Psoas muscle (tissue), 8 donors: ENCODE measurements around the gene GRIN3A. TPM values are rescaled to one million over a fixed set of nuclear protein-coding genes. Genes with fewer than 3 reads are reported as not detected.

Source experiments
- ATAC-seq, 4 donors: fragments of 200-7000 bp; cut with Tn5 transposase; one replicate each; pipeline ENCODE4 v1.9.1; 2020; ENCODE audit warnings: moderate library complexity in 3 of 4, mild to moderate bottlenecking in 2 of 4
- DNase-seq, 2 donors: peaks; one replicate each; pipeline ENCODE4 v3.0.0-alpha.2; 2020
- H3K27ac ChIP-seq: fragments of 200-600 bp; one replicate; pipeline ENCODE4 v1.8.0; 2022
- H3K27me3 ChIP-seq, 3 donors: fragments of 200-600 bp in 1 of 3; one replicate each; pipeline versions ENCODE4 v1.6.1 to v1.8.0; 2013 to 2022; ENCODE audit warnings: low read length in 2 of 3, mild to moderate bottlenecking in 2 of 3, moderate library complexity in 1 of 3; ENCODE audit not compliant: insufficient read depth in 3 of 3
- H3K36me3 ChIP-seq, 2 donors: fragments of 200-600 bp in 1 of 2; one replicate each; pipeline versions ENCODE4 v1.6.1 to v1.8.0; 2013 to 2022; ENCODE audit warnings: low read depth in 1 of 2, mild to moderate bottlenecking in 1 of 2, moderate library complexity in 1 of 2; ENCODE audit not compliant: insufficient read depth in 1 of 2
- H3K4me1 ChIP-seq: fragments of 200-600 bp; one replicate; pipeline ENCODE4 v1.8.0; 2022
- H3K4me3 ChIP-seq: fragments of 200-600 bp; one replicate; pipeline ENCODE4 v1.8.0; 2022; ENCODE audit warnings: mild to moderate bottlenecking
- H3K9me3 ChIP-seq: fragments of 200-600 bp; one replicate; pipeline ENCODE4 v1.8.0; 2022
- WGBS, 3 donors: extraction: QIAGEN DNeasy Blood & Tissue Kit; methylation state at CpG; one replicate each; pipeline versions ENCODE4 v1.1.6 to v1.1.7; 2013; 5-methylcytosine and 5-hydroxymethylcytosine counted together
- intact Hi-C, 2 donors: fragments of 100-400 bp; cut with DNase I; formaldehyde crosslinking; loops; one replicate each; pipeline versions ENCODE4 v1.11.0 to v1.14.2; 2022
- polyA plus RNA-seq, 3 donors: library from polyadenylated mRNA; stranded (reverse); fragments of 200-250 nt; gene quantifications; one replicate each; pipeline ENCODE4 v1.2.3, GENCODE V29; 2013
- total RNA-seq, 4 donors: library from RNA; stranded (reverse); fragmentation: NEBNext Ultra II Directional in 2 of 4; extraction: Animal tissue kit (Norgen Biotek cat#: 25700) in 2 of 4; gene quantifications; one replicate each; pipeline versions ENCODE4 v1.2.1 to v1.2.4, GENCODE V29; 2021 to 2023
- TF ChIP-seq, protein P1 (sequence below): fragments of 200-600 bp; IDR thresholded peaks from one replicate; pipeline ENCODE4 v1.8.0; 2022; ENCODE audit warnings: antibody characterized with exemption
- donor health status: healthy with polysubstance abuse.
- donor health status: DM: no; HTN: no; CAD: no; lungs with moderate emphysema.
- donor health status: Bipolar disorder and iron deficiency.
- donor health status: healthy.
- donor health status: DM: yes; HTN: yes; CAD: no.
- donor health status: DM: no; HTN: no; CAD: no.
- donor health status: DM: no; HTN: no; CAD: no.
- donor health status: DM: yes; HTN: yes; CAD: no.

Gene GRIN3A
- total and polyA plus RNA-seq, 7 donors = 0.01 to 0.04 TPM; not detected in 5

DNA sequence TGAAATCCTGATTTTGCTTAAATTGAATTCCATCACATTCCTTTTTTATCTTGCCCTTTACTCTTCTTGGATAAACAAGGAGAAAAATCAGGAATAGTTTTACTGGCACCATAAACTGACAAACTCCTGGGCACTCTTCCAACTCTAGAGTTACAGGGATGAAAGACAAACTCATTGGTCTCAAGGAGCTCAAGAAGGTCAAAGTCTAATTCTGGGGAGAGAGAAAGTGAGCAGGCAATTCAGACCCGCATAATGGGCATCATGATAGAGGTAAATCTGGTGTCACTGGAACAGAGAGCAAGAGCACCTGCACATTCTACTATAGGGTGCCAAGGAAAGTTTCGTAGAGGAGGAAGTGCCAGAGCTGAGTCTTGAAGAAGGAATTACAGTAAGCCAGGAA, 64.8 kb downstream of the GRIN3A start:
- TF ChIP-seq, protein P1, sequence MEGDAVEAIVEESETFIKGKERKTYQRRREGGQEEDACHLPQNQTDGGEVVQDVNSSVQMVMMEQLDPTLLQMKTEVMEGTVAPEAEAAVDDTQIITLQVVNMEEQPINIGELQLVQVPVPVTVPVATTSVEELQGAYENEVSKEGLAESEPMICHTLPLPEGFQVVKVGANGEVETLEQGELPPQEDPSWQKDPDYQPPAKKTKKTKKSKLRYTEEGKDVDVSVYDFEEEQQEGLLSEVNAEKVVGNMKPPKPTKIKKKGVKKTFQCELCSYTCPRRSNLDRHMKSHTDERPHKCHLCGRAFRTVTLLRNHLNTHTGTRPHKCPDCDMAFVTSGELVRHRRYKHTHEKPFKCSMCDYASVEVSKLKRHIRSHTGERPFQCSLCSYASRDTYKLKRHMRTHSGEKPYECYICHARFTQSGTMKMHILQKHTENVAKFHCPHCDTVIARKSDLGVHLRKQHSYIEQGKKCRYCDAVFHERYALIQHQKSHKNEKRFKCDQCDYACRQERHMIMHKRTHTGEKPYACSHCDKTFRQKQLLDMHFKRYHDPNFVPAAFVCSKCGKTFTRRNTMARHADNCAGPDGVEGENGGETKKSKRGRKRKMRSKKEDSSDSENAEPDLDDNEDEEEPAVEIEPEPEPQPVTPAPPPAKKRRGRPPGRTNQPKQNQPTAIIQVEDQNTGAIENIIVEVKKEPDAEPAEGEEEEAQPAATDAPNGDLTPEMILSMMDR = no peak
- 67 to 77% (median 73%) methylated on average over 2 of the region's 2 CpGs for WGBS, 3 donors
- no peaks in the 10 kb centered on the region for H3K9me3 ChIP-seq
- no peak overlapping the region for H3K4me3 ChIP-seq
- intact Hi-C loops = no loop called here
- ATAC-seq (no peak), DNase-seq (no peak)
- H3K27me3 ChIP-seq = no peaks in the 10 kb centered on the region
- H3K36me3 ChIP-seq = no peaks in the 10 kb centered on the region
- no peaks in the 10 kb centered on the region for H3K4me1 ChIP-seq
- no peak overlapping the region for H3K27ac ChIP-seq

DNA sequence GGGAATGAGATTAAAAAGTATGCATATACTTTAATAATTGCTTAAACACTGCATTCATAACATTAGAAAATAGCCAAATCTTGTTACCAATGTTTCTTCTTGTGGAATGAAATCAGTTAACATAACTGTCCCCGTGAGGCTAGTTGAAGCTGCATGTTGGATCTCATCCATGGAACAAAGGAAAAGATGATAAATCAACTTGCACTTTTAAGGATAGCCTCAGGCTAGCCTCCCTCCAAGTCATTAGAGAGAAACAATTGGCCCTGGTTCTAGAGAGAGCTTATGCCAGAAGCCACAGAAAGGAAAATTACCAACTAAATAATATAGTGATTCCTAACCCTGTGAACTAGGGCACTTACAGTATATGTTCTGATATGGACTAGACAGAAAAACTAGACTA, 66.9 kb downstream of the GRIN3A start:
- intact Hi-C loops = no loop called here
- H3K27me3 ChIP-seq = no peaks in the 10 kb centered on the region
- H3K27ac ChIP-seq = no peak overlapping the region
- 8 to 29% (median 21%) methylated on average over 1 of the region's 1 CpG for WGBS, 3 donors
- H3K36me3 ChIP-seq = no peaks in the 10 kb centered on the region
- H3K4me3 ChIP-seq = no peak overlapping the region
- no peaks in the 10 kb centered on the region for H3K4me1 ChIP-seq
- H3K9me3 ChIP-seq = no peaks in the 10 kb centered on the region
- no peak for DNase-seq
- no peak for ATAC-seq
- TF ChIP-seq, protein P1 = no peak

DNA sequence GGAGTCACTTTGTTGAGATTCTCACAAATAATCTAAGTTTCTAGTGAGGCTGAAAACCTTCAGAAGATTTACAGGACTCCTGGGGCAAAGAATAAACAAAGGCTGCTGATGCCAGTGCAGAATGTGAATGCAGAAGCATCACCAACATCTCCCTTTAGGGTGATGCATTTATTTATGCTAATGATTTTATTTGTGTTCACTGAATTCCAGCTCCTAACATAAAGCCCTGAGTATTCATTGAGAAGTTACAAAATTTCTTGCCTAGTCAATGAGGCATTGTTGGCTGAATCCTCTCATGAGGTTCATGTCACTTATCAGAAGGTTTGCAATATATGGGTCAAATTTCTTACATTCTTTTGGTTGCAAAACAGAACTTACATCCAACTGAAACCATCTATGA, 70.0 kb downstream of the GRIN3A start:
- ATAC-seq = no peak
- no peaks in the 10 kb centered on the region for H3K27me3 ChIP-seq
- no peaks in the 10 kb centered on the region for H3K9me3 ChIP-seq
- no peak overlapping the region for H3K4me3 ChIP-seq
- DNase-seq = no peak
- H3K27ac ChIP-seq = no peak overlapping the region
- no peaks in the 10 kb centered on the region for H3K36me3 ChIP-seq
- intact Hi-C loops = no loop called here
- TF ChIP-seq, protein P1 = no peak
- H3K4me1 ChIP-seq = no peaks in the 10 kb centered on the region

DNA sequence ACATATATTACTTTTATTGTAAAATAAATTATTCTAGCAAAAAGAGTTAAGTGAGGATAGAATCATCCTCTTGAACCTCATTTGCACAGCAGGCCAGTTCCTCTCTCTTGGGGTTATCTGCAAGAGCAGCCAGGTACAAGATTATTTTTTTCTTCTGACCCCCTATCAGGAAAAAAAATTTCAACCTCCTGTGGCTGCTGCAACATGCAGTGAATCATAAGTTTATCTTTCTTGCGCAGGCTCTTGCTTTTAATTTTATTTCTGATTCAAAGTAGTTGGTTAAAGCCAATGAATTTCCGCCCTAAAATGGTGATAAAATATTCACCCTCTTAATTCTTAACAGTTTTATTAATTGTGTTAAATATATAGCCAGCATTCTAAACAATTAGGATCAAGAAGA, 74.0 kb downstream of the GRIN3A start:
- Histone ChIP-seq H3K9me3 (no peaks in the 10 kb centered on the region), H3K27ac (no peak overlapping the region), H3K36me3 (no peaks in the 10 kb centered on the region), H3K4me1 (no peaks in the 10 kb centered on the region), H3K4me3 (no peak overlapping the region), H3K27me3 (no peaks in the 10 kb centered on the region)
- no peak for DNase-seq
- ATAC-seq = no peak
- TF ChIP-seq, protein P1 = no peak
- WGBS, 3 donors = 78 to 84% (median 81%) methylated on average over 2 of the region's 2 CpGs
- intact Hi-C loops = no loop called here

DNA sequence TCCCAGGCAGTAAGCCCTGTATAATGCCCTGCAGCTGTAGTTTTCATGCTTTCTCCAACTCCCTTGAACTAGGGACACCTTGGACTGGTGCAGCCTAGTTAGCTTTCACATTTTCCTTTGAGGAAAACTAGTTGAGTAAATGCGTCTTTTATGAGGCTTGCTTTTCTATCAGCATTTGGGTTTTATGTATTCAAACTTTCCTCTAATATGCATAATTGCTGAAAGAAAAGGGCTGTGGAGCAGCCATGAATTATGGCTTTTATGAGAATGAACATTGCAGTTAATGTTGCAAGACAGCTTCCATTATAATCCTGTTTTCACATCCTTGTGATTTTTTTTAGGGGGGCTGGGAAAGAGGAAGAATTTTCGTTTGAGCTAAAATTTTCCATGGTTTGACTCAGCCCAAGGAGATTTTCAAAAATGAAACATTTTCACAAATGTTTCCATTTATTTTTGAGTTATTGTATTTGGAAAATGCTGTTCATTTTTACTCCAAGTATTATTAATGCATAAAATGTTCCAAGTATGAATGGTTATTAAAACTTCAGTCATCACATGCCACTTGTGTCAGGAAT, 85.8 kb downstream of the GRIN3A start:
- Histone ChIP-seq H3K4me3 (no peak overlapping the region), H3K27ac (no peak overlapping the region), H3K36me3 (no peaks in the 10 kb centered on the region), H3K9me3 (no peaks in the 10 kb centered on the region), H3K4me1 (no peaks in the 10 kb centered on the region), H3K27me3 (no peaks in the 10 kb centered on the region)
- DNase-seq (no peak), ATAC-seq (no peak)
- intact Hi-C loops = no loop called here
- 14 to 24% (median 24%) methylated on average over 2 of the region's 2 CpGs for WGBS, 3 donors
- TF ChIP-seq, protein P1 = no peak
